K562 (cell line): ENCODE results near the gene SLC35G4. TPM values are rescaled to one million over a fixed set of nuclear protein-coding genes. Genes with fewer than 3 reads are reported as not detected.

ENCODE experiments used
- ATAC-seq: fragments of 200-7000 bp; cut with Tn5 transposase; 3 replicates; pipeline ENCODE4 v1.9.1; 2020; ENCODE audit warnings: moderate library complexity
- BruUV-seq: library from RNA; stranded (reverse); fragments of 400-500 nt; replicated peaks from 2 replicates; lab custom pipeline; 2021; lab: Mats Ljungman, UMichigan
- CTCF ChIA-PET: fragments of 300-600 bp; formaldehyde crosslinking; extraction: SDS; loops from one replicate; lab custom pipeline; 2021; ENCODE audit warnings: low intra/inter-chr PET ratio; lab: Yijun Ruan, JAX
- POLR2A ChIA-PET: fragments of 300-600, 350-650 bp; sonication (Branson Sonifier 250); formaldehyde crosslinking; extraction: SDS; loops from one replicate; lab custom pipeline; 2021; ENCODE audit warnings: antibody characterized with exemption, inconsistent platforms; lab: Yijun Ruan, JAX
- DNase-seq, 4 experiments: peaks; one replicate each; pipeline versions ENCODE4 v3.0.0 to v3.0.0-alpha.2; 2011 to 2018; ENCODE audit warnings: low spot score in 3 of 4, mixed read lengths in 3 of 4; ENCODE audit errors: extremely low read depth in 1 of 4
- FAIRE-seq: peaks from 2 replicates; lab custom pipeline; 2011; peaks lifted over from hg19 to GRCh38; lab: Jason Lieb, UNC
- H2AFZ ChIP-seq: 2 replicates; pipeline ENCODE4 v1.6.0; 2011; ENCODE audit warnings: low read depth, low read length, control low read depth, inconsistent platforms
- H3K27ac ChIP-seq: fragments of 200-600 bp; 3 replicates; pipeline ENCODE4 v1.8.0; 2011; ENCODE audit warnings: low read depth, mild to moderate bottlenecking, control low read depth, inconsistent platforms, low read length, moderate library complexity, mixed read lengths; ENCODE audit errors: extremely low read depth
- H3K27me3 ChIP-seq, 2 experiments: fragments of 300-600 bp in 1 of 2; 2 replicates in 1 of 2; 3 replicates in 1 of 2; pipeline versions ENCODE4 v1.6.0 to v1.8.0; 2011; ENCODE audit warnings: inconsistent platforms in 2 of 2, low read length in 2 of 2, mild to moderate bottlenecking in 1 of 2, mixed read lengths in 1 of 2, moderate library complexity in 1 of 2; ENCODE audit not compliant: control insufficient read depth in 2 of 2, insufficient read depth in 2 of 2
- H3K36me3 ChIP-seq: fragments of 300-600 bp; 3 replicates; pipeline ENCODE4 v1.8.0; 2011; ENCODE audit warnings: mild to moderate bottlenecking, low read length, inconsistent platforms; ENCODE audit not compliant: control insufficient read depth, insufficient read depth
- H3K4me1 ChIP-seq, 2 experiments: fragments of 200-600 bp in 1 of 2; replicated peaks in 1 of 2; 2 replicates in 1 of 2; 3 replicates in 1 of 2; pipeline versions ENCODE4 v1.5.1 to v1.8.0; 2011; ENCODE audit warnings: inconsistent platforms in 2 of 2, low read length in 2 of 2, mild to moderate bottlenecking in 1 of 2, mixed read lengths in 1 of 2, moderate library complexity in 1 of 2; ENCODE audit not compliant: control insufficient read depth in 2 of 2, insufficient read depth in 2 of 2
- H3K4me2 ChIP-seq: 2 replicates; pipeline ENCODE4 v1.6.1; 2011; ENCODE audit warnings: low read length, control low read depth, inconsistent platforms, mixed read lengths; ENCODE audit not compliant: insufficient read depth
- H3K4me3 ChIP-seq: fragments of 200-600 bp; sonication (generic), shearing (Covaris generic); 2 replicates; pipeline ENCODE4 v1.5.1; 2016; ENCODE audit warnings: control low read depth, inconsistent platforms
- H3K79me2 ChIP-seq: fragments of 200-600 bp; 3 replicates; pipeline ENCODE4 v1.8.0; 2011; ENCODE audit warnings: low read length, inconsistent platforms; ENCODE audit not compliant: control insufficient read depth, insufficient read depth
- H3K9ac ChIP-seq, 2 experiments: 2 replicates each; pipeline versions ENCODE4 v1.6.0 to v1.6.1; 2011; ENCODE audit warnings: low read depth in 2 of 2, low read length in 2 of 2, control low read depth in 1 of 2, inconsistent platforms in 1 of 2, mild to moderate bottlenecking in 1 of 2, mixed read lengths in 1 of 2; ENCODE audit not compliant: insufficient read depth in 1 of 2
- H3K9me1 ChIP-seq: one replicate; pipeline ENCODE4 v1.6.0; 2011; ENCODE audit warnings: inconsistent platforms, mild to moderate bottlenecking, low read length, moderate library complexity; ENCODE audit not compliant: control insufficient read depth, insufficient read depth
- H3K9me3 ChIP-seq: replicated peaks from 2 replicates; pipeline ENCODE4 v1.5.1; 2011; ENCODE audit warnings: low read depth, low read length, inconsistent platforms; ENCODE audit not compliant: control insufficient read depth, insufficient read depth
- H4K20me1 ChIP-seq: replicated peaks from 2 replicates; pipeline ENCODE4 v1.6.1; 2011; ENCODE audit warnings: low read length, inconsistent platforms, mixed read lengths; ENCODE audit not compliant: control insufficient read depth, insufficient read depth
- DPF2 ChIP-seq: fragments of 450-650 bp; IDR thresholded peaks from 2 replicates; pipeline ENCODE4 v1.6.1; 2016
- FOXM1 ChIP-seq, 2 experiments: fragments of 450-650 bp in 1 of 2; sonication (generic) in 1 of 2; formaldehyde crosslinking in 1 of 2; IDR thresholded peaks; 2 replicates each; pipeline versions ENCODE4 v1.6.1 to v1.9.0; 2017 to 2022; ENCODE audit warnings: low read depth in 2 of 2, mild to moderate bottlenecking in 2 of 2, missing genetic modification reagents in 1 of 2, moderate library complexity in 1 of 2
- IRF9 ChIP-seq: fragments of 450-650 bp; IDR thresholded peaks from 2 replicates; pipeline ENCODE4 v1.6.1; 2016; ENCODE audit warnings: missing biosample characterization, missing genetic modification characterization
- RAD21 ChIP-seq, 2 experiments: fragments of 250-450 bp in 1 of 2; fragments of 450-650 bp in 1 of 2; sonication (Bioruptor Pico) in 1 of 2; formaldehyde crosslinking in 1 of 2; IDR thresholded peaks in 1 of 2; conservative IDR thresholded peaks in 1 of 2; 2 replicates each; pipeline versions ENCODE4 v1.4.0 to v1.8.0; 2020 to 2022; ENCODE audit warnings: mild to moderate bottlenecking in 2 of 2, moderate library complexity in 1 of 2
- TEAD1 ChIP-seq, 2 experiments: fragments of 450-650 bp in 1 of 2; sonication (generic) in 1 of 2; formaldehyde crosslinking; IDR thresholded peaks; 2 replicates each; pipeline versions ENCODE4 v1.4.0 to v1.8.0; 2020 to 2022; ENCODE audit warnings: mild to moderate bottlenecking in 2 of 2, missing genetic modification reagents in 1 of 2
- WHSC1 ChIP-seq: IDR thresholded peaks from one replicate; pipeline ENCODE4 v1.6.1; 2012; ENCODE audit warnings: low read length, control low read depth, inconsistent platforms
- ZBTB33 ChIP-seq: sonication (generic); formaldehyde crosslinking; IDR thresholded peaks from 2 replicates; pipeline ENCODE4 v1.8.1; 2023; ENCODE audit warnings: mild to moderate bottlenecking, missing genetic modification reagents
- ZNF584 ChIP-seq: fragments of 200-800 bp; sonication (Bioruptor generic); IDR thresholded peaks from 2 replicates; pipeline ENCODE4 v1.6.1; 2016; ENCODE audit warnings: low read depth, mild to moderate bottlenecking, missing genetic modification characterization, missing compliant biosample characterization
- WGBS: fragments of 100-300 bp; shearing (Covaris generic); methylation state at CpG from one replicate; pipeline ENCODE4 v1.1.6; 2016; ENCODE audit warnings: low coverage, mixed read lengths; ENCODE audit not compliant: insufficient coverage; ENCODE audit errors: missing lambda C conversion rate; 5-methylcytosine and 5-hydroxymethylcytosine counted together
- in situ Hi-C: fragments of 300-500 bp; cut with MboI; formaldehyde crosslinking; loops from 4 replicates; pipeline ENCODE4 v1.15.0; 2018; ENCODE audit warnings: inconsistent platforms, mixed read lengths
- intact Hi-C: fragments of 100-400 bp; cut with micrococcal nuclease; formaldehyde crosslinking; loops from 2 replicates; pipeline ENCODE4 v1.14.2; 2022
- polyA plus RNA-seq, 8 experiments: library from polyadenylated mRNA; depleted of rRNA in 4 of 8; stranded (reverse) in 5 of 8; unstranded in 3 of 8; fragments of >200 nt; fragmentation: Nextera tagmentation in 2 of 8; fragmentation: Illumina TruSeq in 1 of 8; extraction: Ambion mirVana in 2 of 8; extraction: Trizol in 1 of 8; gene quantifications; 2 replicates each; pipeline versions ENCODE4 v1.2.1 to v1.2.3, GENCODE V29; 2011 to 2014; ENCODE audit warnings: inconsistent platforms in 1 of 8, missing spikeins in 1 of 8
- total RNA-seq, 7 experiments: library from RNA; depleted of rRNA in 6 of 7; stranded (reverse); fragments of >200 nt in 6 of 7; fragmentation: Illumina TruSeq in 2 of 7; extraction: Trizol in 2 of 7; gene quantifications; 2 replicates each; pipeline versions ENCODE4 v1.2.1 to v1.2.3, GENCODE V29; 2011 to 2021; ENCODE audit warnings: low replicate concordance in 1 of 7
- TF ChIP-seq, protein P1 (sequence below): fragments of 450-650 bp; conservative IDR thresholded peaks from 2 replicates; pipeline ENCODE4 v1.6.1; 2016; ENCODE audit warnings: missing genetic modification characterization, low read depth, mild to moderate bottlenecking, missing compliant biosample characterization, moderate library complexity
- TF ChIP-seq, protein P2 (sequence below): sonication (generic); IDR thresholded peaks from 2 replicates; pipeline ENCODE4 v1.6.1; 2016
- TF ChIP-seq, protein P3 (sequence below): sonication (generic); formaldehyde crosslinking; IDR thresholded peaks from 2 replicates; pipeline ENCODE4 v1.9.0; 2022; ENCODE audit warnings: mild to moderate bottlenecking, missing genetic modification reagents

Gene SLC35G4
- total and polyA plus RNA-seq, 9 of the 15 experiments (the other 6 are each of a cell fraction or from before 2014, with no cell fraction given) = not detected

DNA sequence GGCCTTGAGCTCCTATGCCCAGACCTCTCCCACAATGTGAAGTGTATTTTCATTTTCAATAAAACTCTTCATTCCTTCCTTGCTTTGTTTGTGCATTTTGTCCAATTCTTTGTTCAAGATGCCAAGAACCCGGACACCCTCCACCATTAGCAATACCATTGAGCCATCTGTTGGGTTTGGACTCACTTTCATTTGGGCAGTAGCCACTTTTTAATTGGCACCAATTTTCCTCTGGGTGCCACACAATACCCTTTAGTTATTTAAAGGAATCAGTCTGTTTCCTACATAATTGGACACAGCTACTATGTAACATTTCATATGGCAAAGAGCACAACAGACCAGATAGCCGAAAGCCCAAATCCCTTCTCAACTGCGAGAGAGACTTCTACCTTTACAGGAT is 22.5 kb upstream of the SLC35G4 start:
- H4K20me1 ChIP-seq = no peaks in the 10 kb centered on the region
- no peak overlapping the region for H3K4me3 ChIP-seq
- no peak overlapping the region for H3K9ac ChIP-seq
- TF ChIP-seq, protein P1, sequence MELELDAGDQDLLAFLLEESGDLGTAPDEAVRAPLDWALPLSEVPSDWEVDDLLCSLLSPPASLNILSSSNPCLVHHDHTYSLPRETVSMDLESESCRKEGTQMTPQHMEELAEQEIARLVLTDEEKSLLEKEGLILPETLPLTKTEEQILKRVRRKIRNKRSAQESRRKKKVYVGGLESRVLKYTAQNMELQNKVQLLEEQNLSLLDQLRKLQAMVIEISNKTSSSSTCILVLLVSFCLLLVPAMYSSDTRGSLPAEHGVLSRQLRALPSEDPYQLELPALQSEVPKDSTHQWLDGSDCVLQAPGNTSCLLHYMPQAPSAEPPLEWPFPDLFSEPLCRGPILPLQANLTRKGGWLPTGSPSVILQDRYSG (tag) = no peak
- TF ChIP-seq FOXM1 (IDR thresholded peaks at IDR 0.05; ENCODE audit: low read depth) (no peak), FOXM1 (CRISPR knock-in tag; IDR thresholded peaks at IDR 0.05; ENCODE audit: low read depth) (no peak), WHSC1 (no peak), TEAD1 (CRISPR knock-in tag; IDR thresholded peaks at IDR 0.05) (no peak), ZNF584 (CRISPR knock-in tag) (no peak), DPF2 (no peak), ZBTB33 (CRISPR knock-in tag) (no peak), IRF9 (tag) (no peak), RAD21 (CRISPR knock-in tag; conservative IDR thresholded peaks at IDR 0.05 in 1 of 2, IDR thresholded peaks at IDR 0.05 in 1 of 2) (no peak)
- TF ChIP-seq, protein P2, sequence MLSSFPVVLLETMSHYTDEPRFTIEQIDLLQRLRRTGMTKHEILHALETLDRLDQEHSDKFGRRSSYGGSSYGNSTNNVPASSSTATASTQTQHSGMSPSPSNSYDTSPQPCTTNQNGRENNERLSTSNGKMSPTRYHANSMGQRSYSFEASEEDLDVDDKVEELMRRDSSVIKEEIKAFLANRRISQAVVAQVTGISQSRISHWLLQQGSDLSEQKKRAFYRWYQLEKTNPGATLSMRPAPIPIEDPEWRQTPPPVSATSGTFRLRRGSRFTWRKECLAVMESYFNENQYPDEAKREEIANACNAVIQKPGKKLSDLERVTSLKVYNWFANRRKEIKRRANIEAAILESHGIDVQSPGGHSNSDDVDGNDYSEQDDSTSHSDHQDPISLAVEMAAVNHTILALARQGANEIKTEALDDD = no peak
- TF ChIP-seq, protein P3, sequence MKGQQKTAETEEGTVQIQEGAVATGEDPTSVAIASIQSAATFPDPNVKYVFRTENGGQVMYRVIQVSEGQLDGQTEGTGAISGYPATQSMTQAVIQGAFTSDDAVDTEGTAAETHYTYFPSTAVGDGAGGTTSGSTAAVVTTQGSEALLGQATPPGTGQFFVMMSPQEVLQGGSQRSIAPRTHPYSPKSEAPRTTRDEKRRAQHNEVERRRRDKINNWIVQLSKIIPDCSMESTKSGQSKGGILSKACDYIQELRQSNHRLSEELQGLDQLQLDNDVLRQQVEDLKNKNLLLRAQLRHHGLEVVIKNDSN (CRISPR knock-in tag) = no peak
- intact Hi-C loops = no loop called here
- H3K9me3 ChIP-seq = no peaks in the 10 kb centered on the region
- no peak for DNase-seq
- H3K27me3 ChIP-seq = no peaks in the 10 kb centered on the region; a peak in 1 of 5 replicates
- FAIRE-seq = no peak
- ChIA-PET CTCF (no interaction called here), POLR2A (interaction anchor here (0.6 kb wide), 1 partner anchor 513 kb away, joined by 3 read pairs; no protein-coding TSS in a partner anchor)
- no peak overlapping the region for H3K27ac ChIP-seq
- BruUV-seq = no TSS peak
- no peaks in the 10 kb centered on the region for H3K36me3 ChIP-seq
- no peak overlapping the region for H2AFZ ChIP-seq
- in situ Hi-C loops = no loop called here
- no peak for ATAC-seq
- no peak overlapping the region for H3K4me2 ChIP-seq
- H3K4me1 ChIP-seq = no peaks in the 10 kb centered on the region
- 0% methylated on average over 3 of the region's 3 CpGs for WGBS
- no peaks in the 10 kb centered on the region for H3K79me2 ChIP-seq
- H3K9me1 ChIP-seq = no peaks in the 10 kb centered on the region
